GM21423 (cell line): ENCODE results near the gene ME3.

Experiments used
- ATAC-seq: cut with Tn5 transposase; IDR thresholded peaks from one replicate; pipeline ENCODE4 v1.9.1; 2021; ENCODE audit warnings: mild to moderate bottlenecking, moderate library complexity; ENCODE audit not compliant: unreplicated experiment

ME3 gene

GRCh38 chr11:86693518-86693917 lies 21.1 kb upstream of the ME3 start:
- no peak for ATAC-seq

GRCh38 chr11:86692746-86693145 lies 20.3 kb upstream of the ME3 start:
- no peak for ATAC-seq

- no peak for ATAC-seq
Measured at GRCh38 chr11:86692317-86692716, 19.9 kb upstream of the ME3 start.

GRCh38 chr11:86688398-86689179 lies 16.2 kb upstream of the ME3 start:
- peak; percentile 63 for ATAC-seq

- ATAC-seq, result no peak
Measured at GRCh38 chr11:86687185-86687778, 14.9 kb upstream of the ME3 start.

- ATAC-seq, result no peak
Measured at GRCh38 chr11:86686531-86686930, 14.1 kb upstream of the ME3 start.

GRCh38 chr11:86681483-86681756 lies 9.0 kb upstream of the ME3 start:
- ATAC-seq, result no peak

- no peak for ATAC-seq
Measured at GRCh38 chr11:86680716-86681482, 8.5 kb upstream of the ME3 start.

GRCh38 chr11:86678823-86679222 lies 6.4 kb upstream of the ME3 start:
- ATAC-seq, result no peak

GRCh38 chr11:86678296-86678695 lies 5.9 kb upstream of the ME3 start:
- ATAC-seq, result no peak

GRCh38 chr11:86676533-86677154 lies 4.2 kb upstream of the ME3 start:
- no peak for ATAC-seq

GRCh38 chr11:86676010-86676409 lies 3.6 kb upstream of the ME3 start:
- no peak for ATAC-seq

GRCh38 chr11:86675017-86675416 lies 2.6 kb upstream of the ME3 start:
- ATAC-seq, result no peak

- no peak for ATAC-seq
Measured at GRCh38 chr11:86673872-86674750, 1.7 kb upstream of the ME3 start.

GRCh38 chr11:86673055-86673843 lies 833 bp upstream of the ME3 start:
- ATAC-seq, result no peak

GRCh38 chr11:86671531-86672006 lies 847 bp downstream of the ME3 start:
- no peak for ATAC-seq

GRCh38 chr11:86670911-86671310 lies 1.5 kb downstream of the ME3 start:
- no peak for ATAC-seq

GRCh38 chr11:86670181-86670580 lies 2.2 kb downstream of the ME3 start:
- ATAC-seq, result no peak

GRCh38 chr11:86669424-86669823 lies 3.0 kb downstream of the ME3 start:
- ATAC-seq, result no peak

GRCh38 chr11:86668929-86669328 lies 3.5 kb downstream of the ME3 start:
- no peak for ATAC-seq
